IMR-90 (cell line): ENCODE data around the gene RASA1. TPM values are rescaled to one million over a fixed set of nuclear protein-coding genes. Genes with fewer than 3 reads are reported as not detected.
A peak's percentile ranks its signal among the peaks of the same experiment; 100 is the strongest.

Experiments
- ATAC-seq: fragments of 200-7000 bp; cut with Tn5 transposase; 2 replicates; pipeline ENCODE4 v1.9.1; 2020; ENCODE audit warnings: low read depth, mild to moderate bottlenecking, moderate library complexity
- BruUV-seq: library from RNA; stranded (reverse); fragments of 400-500 nt; replicated peaks from 2 replicates; lab custom pipeline; 2021; lab: Mats Ljungman, UMichigan
- CTCF ChIA-PET: fragments of 300-600 bp; formaldehyde crosslinking; extraction: SDS; loops from one replicate; lab custom pipeline; 2021; ENCODE audit warnings: antibody characterized with exemption; lab: Yijun Ruan, JAX
- POLR2A ChIA-PET: fragments of 300-600 bp; sonication (Branson Sonifier 250); formaldehyde crosslinking; loops from one replicate; lab custom pipeline; 2022; ENCODE audit warnings: antibody characterized with exemption; ENCODE audit not compliant: unreplicated experiment; lab: Charles Lee
- DNase-seq: peaks from one replicate; pipeline ENCODE4 v3.0.0; 2013
- H2AFZ ChIP-seq: replicated peaks from 2 replicates; pipeline ENCODE3; 2013; ENCODE audit warnings: low read length, mild to moderate bottlenecking; ENCODE audit not compliant: poor library complexity
- H2AK5ac ChIP-seq: 2 replicates; pipeline ENCODE4 v1.6.1; 2013; ENCODE audit warnings: low read depth, low read length, inconsistent platforms
- H2AK9ac ChIP-seq: replicated peaks from 2 replicates; pipeline ENCODE3; 2013; ENCODE audit warnings: mild to moderate bottlenecking, low read depth, low read length, moderate library complexity; ENCODE audit not compliant: poor library complexity
- H2BK120ac ChIP-seq: 2 replicates; pipeline ENCODE4 v1.6.1; 2013; ENCODE audit warnings: low read depth, low read length, inconsistent platforms
- H2BK15ac ChIP-seq: 3 replicates; pipeline ENCODE4 v1.6.1; 2013; ENCODE audit warnings: low read depth, low read length, inconsistent platforms
- H2BK20ac ChIP-seq: 2 replicates; pipeline ENCODE4 v1.6.1; 2013; ENCODE audit warnings: low read depth, mild to moderate bottlenecking, inconsistent platforms, low read length, moderate library complexity
- H2BK5ac ChIP-seq: 2 replicates; pipeline ENCODE4 v1.6.1; 2013; ENCODE audit warnings: mild to moderate bottlenecking, low read depth, low read length, inconsistent platforms; ENCODE audit not compliant: poor library complexity, severe bottlenecking
- H3K14ac ChIP-seq: replicated peaks from 2 replicates; pipeline ENCODE4 v1.6.1; 2013; ENCODE audit warnings: low read depth, low read length, inconsistent platforms
- H3K18ac ChIP-seq: 2 replicates; pipeline ENCODE4 v1.6.1; 2013; ENCODE audit warnings: low read depth, low read length, control low read depth
- H3K23ac ChIP-seq: 2 replicates; pipeline ENCODE4 v1.6.1; 2013; ENCODE audit warnings: low read depth, low read length, inconsistent platforms
- H3K27ac ChIP-seq: 2 replicates; pipeline ENCODE4 v1.5.1; 2013; ENCODE audit warnings: mild to moderate bottlenecking, control low read depth, low read length; ENCODE audit not compliant: insufficient read depth
- H3K27me3 ChIP-seq: 2 replicates; pipeline ENCODE4 v1.6.1; 2013; ENCODE audit warnings: low read length; ENCODE audit not compliant: control insufficient read depth, insufficient read depth
- H3K36me3 ChIP-seq: 2 replicates; pipeline ENCODE4 v1.6.1; 2013; ENCODE audit warnings: low read length, mixed read lengths; ENCODE audit not compliant: control insufficient read depth, insufficient read depth
- H3K4ac ChIP-seq: 2 replicates; pipeline ENCODE4 v1.6.1; 2013; ENCODE audit warnings: low read depth, low read length, inconsistent platforms
- H3K4me1 ChIP-seq: 2 replicates; pipeline ENCODE4 v1.6.1; 2013; ENCODE audit warnings: low read length, mixed read lengths; ENCODE audit not compliant: control insufficient read depth, insufficient read depth
- H3K4me2 ChIP-seq: 2 replicates; pipeline ENCODE4 v1.6.1; 2013; ENCODE audit warnings: low read depth, mild to moderate bottlenecking, control low read depth, low read length, moderate library complexity
- H3K4me3 ChIP-seq: 2 replicates; pipeline ENCODE4 v1.5.1; 2013; ENCODE audit warnings: low read depth, mild to moderate bottlenecking, control low read depth, low read length, moderate library complexity; ENCODE audit not compliant: insufficient read depth
- H3K56ac ChIP-seq: 2 replicates; pipeline ENCODE4 v1.6.1; 2013; ENCODE audit warnings: low read length, inconsistent platforms; ENCODE audit not compliant: insufficient read depth; ENCODE audit errors: extremely low read depth
- H3K79me1 ChIP-seq, 2 experiments: 2 replicates each; pipeline ENCODE4 v1.6.1; 2013; ENCODE audit warnings: low read length in 2 of 2, inconsistent platforms in 1 of 2, low read depth in 1 of 2
- H3K9ac ChIP-seq: 2 replicates; pipeline ENCODE4 v1.6.1; 2013; ENCODE audit warnings: low read depth, low read length, control low read depth
- H3K9me1 ChIP-seq: 2 replicates; pipeline ENCODE4 v1.6.1; 2013; ENCODE audit warnings: low read length, inconsistent platforms; ENCODE audit not compliant: insufficient read depth
- H3K9me3 ChIP-seq: 2 replicates; pipeline ENCODE4 v1.6.1; 2013; ENCODE audit warnings: low read length; ENCODE audit not compliant: control insufficient read depth, insufficient read depth
- H4K20me1 ChIP-seq: 2 replicates; pipeline ENCODE4 v1.6.1; 2013; ENCODE audit warnings: low read length, inconsistent platforms; ENCODE audit not compliant: insufficient read depth
- H4K5ac ChIP-seq: 2 replicates; pipeline ENCODE4 v1.6.1; 2013; ENCODE audit warnings: mild to moderate bottlenecking, low read depth, low read length, control low read depth
- H4K8ac ChIP-seq, 2 experiments: 2 replicates each; pipeline ENCODE4 v1.6.1; 2013; ENCODE audit warnings: low read depth in 2 of 2, low read length in 2 of 2, control low read depth in 1 of 2, inconsistent platforms in 1 of 2
- H4K91ac ChIP-seq: 2 replicates; pipeline ENCODE4 v1.6.1; 2013; ENCODE audit warnings: low read depth, low read length, inconsistent platforms; ENCODE audit not compliant: insufficient read depth
- MAFK ChIP-seq: IDR thresholded peaks from 2 replicates; pipeline ENCODE4 v1.6.1; 2012; ENCODE audit warnings: low read depth, low read length, improper control_type of control experiment
- POLR2A ChIP-seq: IDR thresholded peaks from 2 replicates; pipeline ENCODE4 v1.6.1; 2012; ENCODE audit warnings: mild to moderate bottlenecking, low read depth, low read length
- WGBS, 2 experiments: methylation state at CpG; one replicate each; pipeline versions ENCODE4 v1.1.5 to v1.1.7; 2013; ENCODE audit warnings: missing lambda C conversion rate in 2 of 2; ENCODE audit not compliant: insufficient read length in 1 of 2; ENCODE audit errors: extremely low coverage in 2 of 2; 5-methylcytosine and 5-hydroxymethylcytosine counted together
- dilution Hi-C: fragments of 300-500 bp; cut with HindIII; formaldehyde crosslinking; loops from one replicate; pipeline ENCODE4 v1.14.3; 2018; ENCODE audit warnings: low sequenced_read_pairs; ENCODE audit not compliant: unreplicated experiment
- in situ Hi-C: fragments of 300-500 bp; cut with MboI; formaldehyde crosslinking; loops from 3 replicates; pipeline ENCODE4 v1.14.3; 2019; ENCODE audit warnings: low sequenced_read_pairs, inconsistent platforms, mixed read lengths
- intact Hi-C: fragments of 100-400 bp; cut with micrococcal nuclease; formaldehyde crosslinking; loops from 2 replicates; pipeline ENCODE4 v1.10.0; 2022
- polyA plus RNA-seq, 3 experiments: library from polyadenylated mRNA; depleted of rRNA; stranded (reverse); fragments of >200 nt; gene quantifications; 2 replicates each; pipeline ENCODE4 v1.2.3, GENCODE V29; 2012; ENCODE audit warnings: low replicate concordance in 1 of 3
- total RNA-seq: library from RNA; depleted of rRNA; stranded (reverse); fragments of >200 nt; gene quantifications from 2 replicates; pipeline ENCODE4 v1.2.3, GENCODE V29; 2012

RASA1 gene
- total and polyA plus RNA-seq, 2 of the 4 experiments (the other 2 are of a cell fraction): 37.6 to 45.7 TPM

DNA sequence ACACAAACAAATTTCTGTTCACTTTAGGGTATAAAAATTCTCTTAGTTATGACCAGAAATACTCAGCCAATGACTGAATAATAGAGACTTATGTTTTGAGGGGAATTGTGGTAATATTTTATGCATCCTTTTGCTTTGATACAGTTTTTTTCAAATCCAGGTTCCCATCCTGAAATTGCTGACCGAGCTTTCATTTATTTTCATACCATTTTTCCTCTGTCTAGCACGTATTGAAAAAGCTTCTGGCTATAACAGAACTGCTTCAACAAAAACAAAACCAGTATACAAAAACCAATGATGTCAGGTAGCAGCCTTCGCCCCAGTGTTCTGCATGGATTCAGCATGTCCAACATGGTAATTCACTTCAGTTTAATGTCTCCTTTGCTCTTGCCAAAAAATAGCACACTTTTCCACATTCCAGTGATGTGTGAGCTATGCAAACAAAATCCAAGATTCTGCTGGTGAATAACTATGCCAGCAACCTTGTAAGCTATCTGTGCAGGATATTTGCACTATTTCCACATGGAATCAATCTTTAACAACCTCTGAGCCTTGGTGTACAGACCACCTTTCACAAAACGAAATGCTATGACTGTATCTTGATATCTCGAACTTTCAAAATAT is 123.0 kb downstream of the RASA1 start:
- DNase-seq: peak; percentile 54
- Histone ChIP-seq H3K4me1 (peaks cover 14% of the 10 kb centered on the region), H3K4ac (peak overlapping the region; percentile 22; the same call in 1 of the 2 replicates), H4K5ac (no peak overlapping the region), H3K9me1 (peaks cover 6% of the 10 kb centered on the region; the same call in 1 of the 2 replicates), H2BK120ac (0 out of 2 replicates have a peak overlapping the region, but pooled peaks have one; percentile 2), H4K8ac (no peak overlapping the region), H2AK5ac (no peak overlapping the region), H2AK9ac (no peak overlapping the region), H3K36me3 (peaks cover 31% of the 10 kb centered on the region), H2BK15ac (0 out of 3 replicates have a peak overlapping the region, but pooled peaks have one; percentile 3), H3K9ac (no peak overlapping the region), H2BK5ac (peak overlapping the region; percentile 99), H3K18ac (no peak overlapping the region), H2BK20ac (no peak overlapping the region), H3K14ac (0 out of 2 replicates have a peak overlapping the region, but pooled peaks have one; percentile 11), H4K20me1 (no peaks in the 10 kb centered on the region), H2AFZ (no peak overlapping the region), H4K91ac (no peak overlapping the region), H3K4me2 (no peak overlapping the region), H3K4me3 (no peak overlapping the region), H3K9me3 (no peaks in the 10 kb centered on the region), H3K56ac (0 out of 2 replicates have a peak overlapping the region, but pooled peaks have one; percentile 46), H3K23ac (no peak overlapping the region; the same call in 1 of the 2 replicates), H3K27me3 (no peaks in the 10 kb centered on the region), H3K79me1 (peaks cover 17 to 36% of the 10 kb centered on the region in 2 experiments), H3K27ac (no peak overlapping the region)
- ChIA-PET POLR2A (no interaction called here), CTCF (interaction anchor here (0.7 to 1.5 kb wide), 2 partner anchors 11 to 365 kb away, joined by 3 to 4 read pairs; no protein-coding TSS in a partner anchor)
- intact Hi-C loops (loop anchor here (5.0 kb wide), 1 partner anchor 268 kb away; no protein-coding TSS in a partner anchor), in situ Hi-C loops (no loop called here), dilution Hi-C loops (no loop called here)
- TF ChIP-seq MAFK (peak; percentile 58), POLR2A (no peak)
- no TSS peak for BruUV-seq
- WGBS, 2 experiments: 100% methylated on average over 1 of the region's 5 CpGs; no CpG with 5 or more reads in 1 of the 2 experiments
- peak; percentile 36 for ATAC-seq
